HepG2 (cell line): ENCODE data around the gene PALMD. TPM values are rescaled to one million over a fixed set of nuclear protein-coding genes. Genes with fewer than 3 reads are reported as not detected.

Experiments
- DDIT3 ChIP-seq: sonication (generic); formaldehyde crosslinking; IDR thresholded peaks from 2 replicates; pipeline ENCODE4 v1.4.0; 2020; ENCODE audit warnings: mild to moderate bottlenecking, missing genetic modification reagents
- FOXC1 ChIP-seq: sonication (generic); formaldehyde crosslinking; IDR thresholded peaks from 2 replicates; pipeline ENCODE4 v1.8.0; 2022; ENCODE audit warnings: mild to moderate bottlenecking, missing genetic modification reagents, borderline replicate concordance
- MEIS2 ChIP-seq: sonication (generic); formaldehyde crosslinking; IDR thresholded peaks from 2 replicates; pipeline ENCODE4 v1.9.0; 2021; ENCODE audit warnings: mild to moderate bottlenecking, missing genetic modification reagents
- RFX3 ChIP-seq: IDR thresholded peaks from 2 replicates; pipeline ENCODE4 v1.6.1; 2016; ENCODE audit warnings: missing biosample characterization, missing genetic modification reagents
- ZNF251 ChIP-seq: sonication (generic); formaldehyde crosslinking; IDR thresholded peaks from 2 replicates; pipeline ENCODE4 v1.9.0; 2021; ENCODE audit warnings: mild to moderate bottlenecking, missing genetic modification reagents
- ZNF839 ChIP-seq: sonication (generic); formaldehyde crosslinking; IDR thresholded peaks from 2 replicates; pipeline ENCODE4 v1.4.0; 2020; ENCODE audit warnings: missing genetic modification reagents, mild to moderate bottlenecking, borderline replicate concordance
- polyA plus RNA-seq, 8 experiments: library from polyadenylated mRNA; depleted of rRNA in 3 of 8; stranded (reverse) in 7 of 8; unstranded in 1 of 8; fragments of >200 nt; fragmentation: Illumina TruSeq in 4 of 8; extraction: Trizol in 4 of 8; gene quantifications; 2 replicates each; pipeline versions ENCODE4 v1.2.1 to v1.2.3, GENCODE V29; 2011 to 2016; ENCODE audit warnings: low read depth in 4 of 8, missing spikeins in 1 of 8, mixed read lengths in 1 of 8; ENCODE audit not compliant: insufficient read depth in 1 of 8
- total RNA-seq, 5 experiments: library from RNA; depleted of rRNA; stranded (reverse); fragments of >200 nt; fragmentation: Illumina TruSeq; extraction: Trizol; gene quantifications; 2 replicates each; pipeline ENCODE4 v1.2.3, GENCODE V29; 2016; ENCODE audit warnings: low read depth in 1 of 5
- TF ChIP-seq, protein P1 (sequence below): sonication (generic); formaldehyde crosslinking; IDR thresholded peaks from 2 replicates; pipeline ENCODE4 v1.4.0; 2020; ENCODE audit warnings: missing genetic modification reagents
- TF ChIP-seq, protein P2 (sequence below): IDR thresholded peaks from 2 replicates; pipeline ENCODE4 v1.6.1; 2012; ENCODE audit warnings: low read depth, low read length, improper control_type of control experiment
- TF ChIP-seq, protein P3 (sequence below): sonication (generic); formaldehyde crosslinking; IDR thresholded peaks from 2 replicates; pipeline ENCODE4 v1.4.0; 2020; ENCODE audit warnings: low read depth, missing genetic modification reagents

The PALMD gene
- total and polyA plus RNA-seq, 2 of the 13 experiments (the other 11 are each of a cell fraction or from before 2014, with no cell fraction given): 5.5 to 31.1 TPM

DNA sequence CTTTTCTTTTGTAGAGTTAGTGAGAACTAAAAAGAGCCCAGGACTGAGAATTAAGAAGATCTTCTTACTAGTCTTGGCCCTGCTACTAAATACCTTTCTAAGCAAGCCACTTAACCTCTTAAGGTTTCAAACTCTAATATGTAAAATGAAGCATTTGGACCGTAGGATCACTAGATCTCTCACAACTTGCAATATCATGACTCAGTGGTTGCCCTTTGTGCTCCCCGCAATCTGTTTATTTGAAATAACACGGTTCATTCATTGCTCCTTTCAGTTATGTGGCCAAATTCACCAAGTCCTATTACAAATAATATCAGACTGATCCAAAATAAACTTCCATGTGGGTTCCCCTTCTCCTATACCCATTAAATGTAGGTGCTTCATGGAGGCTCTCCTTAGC is 10.8 kb downstream of the PALMD start (continued):
- TF ChIP-seq, protein P1, sequence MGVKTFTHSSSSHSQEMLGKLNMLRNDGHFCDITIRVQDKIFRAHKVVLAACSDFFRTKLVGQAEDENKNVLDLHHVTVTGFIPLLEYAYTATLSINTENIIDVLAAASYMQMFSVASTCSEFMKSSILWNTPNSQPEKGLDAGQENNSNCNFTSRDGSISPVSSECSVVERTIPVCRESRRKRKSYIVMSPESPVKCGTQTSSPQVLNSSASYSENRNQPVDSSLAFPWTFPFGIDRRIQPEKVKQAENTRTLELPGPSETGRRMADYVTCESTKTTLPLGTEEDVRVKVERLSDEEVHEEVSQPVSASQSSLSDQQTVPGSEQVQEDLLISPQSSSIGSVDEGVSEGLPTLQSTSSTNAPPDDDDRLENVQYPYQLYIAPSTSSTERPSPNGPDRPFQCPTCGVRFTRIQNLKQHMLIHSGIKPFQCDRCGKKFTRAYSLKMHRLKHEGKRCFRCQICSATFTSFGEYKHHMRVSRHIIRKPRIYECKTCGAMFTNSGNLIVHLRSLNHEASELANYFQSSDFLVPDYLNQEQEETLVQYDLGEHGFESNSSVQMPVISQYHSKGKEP (CRISPR knock-in tag): no peak
- TF ChIP-seq, protein P2, sequence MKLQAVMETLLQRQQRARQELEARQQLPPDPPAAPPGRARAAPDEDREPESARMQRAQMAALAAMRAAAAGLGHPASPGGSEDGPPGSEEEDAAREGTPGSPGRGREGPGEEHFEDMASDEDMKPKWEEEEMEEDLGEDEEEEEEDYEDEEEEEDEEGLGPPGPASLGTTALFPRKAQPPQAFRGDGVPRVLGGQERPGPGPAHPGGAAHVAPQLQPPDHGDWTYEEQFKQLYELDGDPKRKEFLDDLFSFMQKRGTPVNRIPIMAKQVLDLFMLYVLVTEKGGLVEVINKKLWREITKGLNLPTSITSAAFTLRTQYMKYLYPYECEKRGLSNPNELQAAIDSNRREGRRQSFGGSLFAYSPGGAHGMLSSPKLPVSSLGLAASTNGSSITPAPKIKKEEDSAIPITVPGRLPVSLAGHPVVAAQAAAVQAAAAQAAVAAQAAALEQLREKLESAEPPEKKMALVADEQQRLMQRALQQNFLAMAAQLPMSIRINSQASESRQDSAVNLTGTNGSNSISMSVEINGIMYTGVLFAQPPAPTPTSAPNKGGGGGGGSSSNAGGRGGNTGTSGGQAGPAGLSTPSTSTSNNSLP: no peak
- TF ChIP-seq ZNF251 (CRISPR knock-in tag): no peak
- TF ChIP-seq MEIS2 (CRISPR knock-in tag): no peak
- TF ChIP-seq RFX3: no peak
- TF ChIP-seq DDIT3 (CRISPR knock-in tag): no peak
- TF ChIP-seq FOXC1 (CRISPR knock-in tag): no peak
- no peak for TF ChIP-seq ZNF839
- TF ChIP-seq, protein P3, sequence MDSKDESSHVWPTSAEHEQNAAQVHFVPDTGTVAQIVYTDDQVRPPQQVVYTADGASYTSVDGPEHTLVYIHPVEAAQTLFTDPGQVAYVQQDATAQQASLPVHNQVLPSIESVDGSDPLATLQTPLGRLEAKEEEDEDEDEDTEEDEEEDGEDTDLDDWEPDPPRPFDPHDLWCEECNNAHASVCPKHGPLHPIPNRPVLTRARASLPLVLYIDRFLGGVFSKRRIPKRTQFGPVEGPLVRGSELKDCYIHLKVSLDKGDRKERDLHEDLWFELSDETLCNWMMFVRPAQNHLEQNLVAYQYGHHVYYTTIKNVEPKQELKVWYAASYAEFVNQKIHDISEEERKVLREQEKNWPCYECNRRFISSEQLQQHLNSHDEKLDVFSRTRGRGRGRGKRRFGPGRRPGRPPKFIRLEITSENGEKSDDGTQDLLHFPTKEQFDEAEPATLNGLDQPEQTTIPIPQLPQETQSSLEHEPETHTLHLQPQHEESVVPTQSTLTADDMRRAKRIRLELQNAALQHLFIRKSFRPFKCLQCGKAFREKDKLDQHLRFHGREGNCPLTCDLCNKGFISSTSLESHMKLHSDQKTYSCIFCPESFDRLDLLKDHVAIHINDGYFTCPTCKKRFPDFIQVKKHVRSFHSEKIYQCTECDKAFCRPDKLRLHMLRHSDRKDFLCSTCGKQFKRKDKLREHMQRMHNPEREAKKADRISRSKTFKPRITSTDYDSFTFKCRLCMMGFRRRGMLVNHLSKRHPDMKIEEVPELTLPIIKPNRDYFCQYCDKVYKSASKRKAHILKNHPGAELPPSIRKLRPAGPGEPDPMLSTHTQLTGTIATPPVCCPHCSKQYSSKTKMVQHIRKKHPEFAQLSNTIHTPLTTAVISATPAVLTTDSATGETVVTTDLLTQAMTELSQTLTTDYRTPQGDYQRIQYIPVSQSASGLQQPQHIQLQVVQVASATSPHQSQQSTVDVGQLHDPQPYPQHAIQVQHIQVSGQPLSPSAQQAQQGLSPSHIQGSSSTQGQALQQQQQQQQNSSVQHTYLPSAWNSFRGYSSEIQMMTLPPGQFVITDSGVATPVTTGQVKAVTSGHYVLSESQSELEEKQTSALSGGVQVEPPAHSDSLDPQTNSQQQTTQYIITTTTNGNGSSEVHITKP (CRISPR knock-in tag): no peak
